ENCODE results near the gene CMYA5.

The CMYA5 gene

DNA sequence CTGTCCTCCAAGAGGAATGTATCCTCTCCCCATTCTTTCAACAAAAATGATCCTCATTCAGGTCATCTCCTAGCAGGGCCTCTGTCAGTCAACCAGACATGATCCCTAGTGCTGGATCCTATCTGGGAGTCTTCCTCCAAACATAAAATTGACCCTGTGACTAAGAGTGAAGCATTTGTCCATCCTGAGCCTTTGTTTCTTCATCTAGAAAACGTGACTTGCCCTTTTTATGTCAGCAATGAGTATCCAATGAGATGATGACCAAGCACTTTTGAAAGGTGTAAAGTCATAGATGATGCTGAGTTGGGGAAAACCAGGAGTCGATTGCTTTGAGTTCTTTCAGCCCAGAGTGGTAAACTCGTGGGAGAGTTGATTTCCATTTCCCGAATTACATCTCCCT is 143.3 kb downstream of the CMYA5 start:
- Histone ChIP-seq H3K36me3 (no peaks in the 10 kb centered on the region), H3K27me3 (peaks cover 16% of the 10 kb centered on the region), H3K4me1 (ENCODE audit: control insufficient read depth in 1 of 2, insufficient read depth in 1 of 2, low read depth in 1 of 2, low read length in 1 of 2) (no peaks in the 10 kb centered on the region), H3K4me3 (ENCODE audit: low read depth in 1 of 2, low read length in 1 of 2) (no peak overlapping the region), H3K9me3 (no peaks in the 10 kb centered on the region), H3K27ac (no peak overlapping the region)
- TF ChIP-seq CTCF (IDR thresholded peaks at IDR 0.05) = no peak

- Histone ChIP-seq H3K4me3 (ENCODE audit: low read depth in 1 of 2, low read length in 1 of 2) (no peak overlapping the region), H3K4me1 (ENCODE audit: control insufficient read depth in 1 of 2, insufficient read depth in 1 of 2, low read depth in 1 of 2, low read length in 1 of 2) (no peaks in the 10 kb centered on the region), H3K27me3 (peaks cover 12% of the 10 kb centered on the region), H3K36me3 (no peaks in the 10 kb centered on the region), H3K9me3 (no peaks in the 10 kb centered on the region), H3K27ac (no peak overlapping the region)
- TF ChIP-seq CTCF (IDR thresholded peaks at IDR 0.05) = no peak
These were observed 144.6 kb downstream of the CMYA5 start for GRCh38 chr5:79834098-79834753.

DNA sequence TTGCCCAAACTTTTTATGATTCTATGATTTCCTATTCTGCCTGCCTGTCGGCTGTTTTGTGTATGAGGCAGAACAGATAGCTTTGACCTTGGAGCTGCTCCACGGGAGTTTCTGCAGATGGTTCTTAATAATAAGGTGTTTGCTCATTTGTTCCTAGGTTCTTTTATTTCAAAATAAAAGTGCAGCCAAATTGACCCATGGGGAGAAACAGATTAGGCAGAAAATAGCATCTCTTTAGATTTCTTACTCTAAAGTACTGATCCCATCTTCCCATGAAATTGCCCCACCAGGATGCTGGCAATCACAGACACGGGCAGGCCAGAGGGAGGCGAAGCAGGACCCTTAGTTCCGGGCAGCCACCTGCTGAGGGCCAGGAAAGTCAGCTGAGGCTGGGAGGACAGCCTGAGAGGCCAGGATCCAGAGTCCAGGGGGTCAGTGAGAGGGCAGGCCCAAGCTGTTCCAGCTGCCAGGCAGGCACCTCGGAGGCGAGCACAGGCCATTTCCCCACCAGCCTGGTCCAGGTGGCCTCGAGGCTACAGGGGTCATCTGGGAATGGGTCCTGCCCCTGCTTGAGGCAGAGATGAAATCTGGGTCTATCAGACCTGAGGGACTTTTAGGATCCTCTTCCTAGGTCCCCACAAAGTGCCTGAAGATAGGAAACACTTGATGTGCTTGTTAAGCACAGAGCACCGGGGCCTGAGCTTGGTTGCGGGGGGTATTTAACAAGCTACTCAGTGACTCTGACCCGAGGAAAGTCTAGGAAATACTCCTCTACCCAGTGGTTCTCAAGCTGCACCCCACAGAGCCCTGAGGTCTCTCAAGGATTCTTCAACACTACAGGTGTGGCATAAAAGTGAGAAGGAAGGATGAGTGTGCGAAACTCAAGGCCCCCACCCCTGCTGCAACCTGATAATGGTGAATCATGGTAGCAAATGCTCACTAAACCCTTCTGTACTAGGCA is 145.4 kb downstream of the CMYA5 start:
- H3K36me3 ChIP-seq = no peaks in the 10 kb centered on the region
- no peaks in the 10 kb centered on the region for H3K9me3 ChIP-seq
- no peak overlapping the region for H3K27ac ChIP-seq
- TF ChIP-seq CTCF (IDR thresholded peaks at IDR 0.05) = no peak
- H3K4me1 ChIP-seq (ENCODE audit: control insufficient read depth in 1 of 2, insufficient read depth in 1 of 2, low read depth in 1 of 2, low read length in 1 of 2) = no peaks in the 10 kb centered on the region
- peaks cover 11% of the 10 kb centered on the region for H3K27me3 ChIP-seq
- no peak overlapping the region for H3K4me3 ChIP-seq (ENCODE audit: low read depth in 1 of 2, low read length in 1 of 2)

DNA sequence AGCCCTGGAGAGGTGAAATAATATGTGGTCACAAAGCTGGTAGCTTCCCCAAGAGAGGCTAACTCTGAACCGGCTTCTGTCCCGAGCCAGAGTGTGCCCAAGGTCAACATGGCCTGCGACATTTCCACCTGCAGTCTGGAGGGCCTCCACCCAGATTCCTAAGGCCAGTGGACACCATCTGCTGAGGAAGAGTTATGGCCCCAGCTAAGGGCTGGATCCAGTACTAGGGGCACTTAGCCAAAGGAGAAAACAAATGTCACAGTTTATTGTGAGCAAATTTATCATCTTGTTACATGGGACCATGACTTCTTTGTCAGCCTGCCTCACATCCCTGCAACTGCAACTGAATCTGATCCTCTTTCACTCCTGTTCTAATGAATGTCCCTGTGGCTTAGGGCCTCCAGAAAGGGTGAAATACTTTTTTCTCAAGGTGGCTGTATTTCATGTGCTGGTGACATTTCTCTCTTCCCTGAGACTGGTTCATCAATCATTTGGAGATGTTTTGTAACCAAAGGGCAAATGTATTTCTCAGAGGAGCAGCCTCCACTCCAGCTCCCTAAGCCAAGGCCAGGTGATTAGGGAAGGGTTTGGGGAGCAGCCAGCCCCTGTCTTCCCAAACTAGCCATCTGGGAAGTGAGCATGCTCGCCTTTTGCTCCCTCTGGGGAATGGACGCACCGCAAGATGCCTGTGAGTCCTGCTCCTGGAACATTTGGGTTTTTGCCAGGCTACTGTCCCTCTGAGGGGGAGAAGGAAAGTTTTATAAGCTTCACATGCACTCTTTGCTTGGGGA is 148.3 kb downstream of the CMYA5 start:
- Histone ChIP-seq H3K27me3 (peaks cover 13% of the 10 kb centered on the region), H3K4me1 (ENCODE audit: control insufficient read depth in 1 of 2, insufficient read depth in 1 of 2, low read depth in 1 of 2, low read length in 1 of 2) (no peaks in the 10 kb centered on the region), H3K27ac (no peak overlapping the region), H3K36me3 (no peaks in the 10 kb centered on the region), H3K4me3 (ENCODE audit: low read depth in 1 of 2, low read length in 1 of 2) (no peak overlapping the region), H3K9me3 (no peaks in the 10 kb centered on the region)
- no peak for TF ChIP-seq CTCF (IDR thresholded peaks at IDR 0.05)

Measured in neutrophil (primary cell).